ENCODE results near the gene ITPRID2. TPM values are rescaled to one million over a fixed set of nuclear protein-coding genes. Genes with fewer than 3 reads are reported as not detected.

The ITPRID2 gene
- total RNA-seq, 4 donors from 2014 or later: 20.1 to 69.2 (median 60.1) TPM

- Histone ChIP-seq H3K36me3 (no peaks in the 10 kb centered on the region), H3K9me3 (no peaks in the 10 kb centered on the region), H3K4me3 (no peak overlapping the region), H3K4me1 (no peaks in the 10 kb centered on the region), H3K27me3 (no peaks in the 10 kb centered on the region), H3K27ac (no peak overlapping the region)
- intact Hi-C loops (cut with DNase I): no loop called here
- no peak for TF ChIP-seq CTCF (IDR thresholded peaks at IDR 0.05)
- no peak for TF ChIP-seq POLR2A (IDR thresholded peaks at IDR 0.05)
- 40 to 90% methylated on average over 1 to 2 of the region's 2 CpGs for WGBS, 2 donors
- DNase-seq: no peak
These were observed 13.1 kb upstream of the ITPRID2 start for GRCh38 chr2:181878448-181878847.

DNA sequence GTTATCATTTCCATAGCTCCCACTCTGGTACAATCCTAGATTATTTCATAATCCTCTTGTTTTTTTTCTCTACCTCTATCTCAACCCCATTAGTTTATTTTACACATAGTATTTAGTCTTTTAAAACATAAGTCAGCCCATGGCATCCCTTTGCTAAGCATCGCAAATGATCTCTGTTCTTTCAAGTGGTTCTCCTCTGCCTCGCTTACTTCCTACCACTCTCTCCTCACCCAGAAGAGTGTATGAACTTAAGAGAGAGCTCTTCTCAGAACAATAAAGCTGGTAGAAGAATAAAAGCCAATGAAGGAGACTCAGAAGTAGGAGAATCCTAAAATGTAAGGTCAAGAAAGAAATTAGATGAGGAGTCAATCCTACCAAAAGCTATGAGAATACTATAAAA, 12.2 kb upstream of the ITPRID2 start:
- Histone ChIP-seq H3K4me3 (no peak overlapping the region), H3K36me3 (no peaks in the 10 kb centered on the region), H3K27ac (no peak overlapping the region), H3K9me3 (no peaks in the 10 kb centered on the region), H3K4me1 (no peaks in the 10 kb centered on the region), H3K27me3 (no peaks in the 10 kb centered on the region)
- 47 to 88% methylated on average over 2 of the region's 2 CpGs for WGBS, 2 donors
- TF ChIP-seq POLR2A (IDR thresholded peaks at IDR 0.05): no peak
- no peak for TF ChIP-seq CTCF (IDR thresholded peaks at IDR 0.05)
- intact Hi-C loops (cut with DNase I): no loop called here
- no peak for DNase-seq

GRCh38 chr2:181882246-181883020, 9.1 kb upstream of the ITPRID2 start:
- 82 to 85% methylated on average over 4 of the region's 4 CpGs for WGBS, 2 donors
- intact Hi-C loops (cut with DNase I): no loop called here
- H3K27me3 ChIP-seq: no peaks in the 10 kb centered on the region
- peaks cover 0 to 16% (median 0%) of the 10 kb centered on the region in 3 donors for H3K4me1 ChIP-seq
- no peak overlapping the region for H3K4me3 ChIP-seq
- no peak for DNase-seq
- no peak for TF ChIP-seq CTCF (IDR thresholded peaks at IDR 0.05)
- no peak for TF ChIP-seq POLR2A (IDR thresholded peaks at IDR 0.05)
- no peaks in the 10 kb centered on the region for H3K9me3 ChIP-seq
- no peaks in the 10 kb centered on the region for H3K36me3 ChIP-seq
- H3K27ac ChIP-seq: no peak overlapping the region

GRCh38 chr2:181884601-181885000, 6.9 kb upstream of the ITPRID2 start:
- H3K4me3 ChIP-seq: no peak overlapping the region
- no peaks in the 10 kb centered on the region for H3K9me3 ChIP-seq
- 75 to 79% methylated on average over 1 of the region's 1 CpG for WGBS, 2 donors
- no peak overlapping the region for H3K27ac ChIP-seq
- TF ChIP-seq CTCF (IDR thresholded peaks at IDR 0.05) (no peak), POLR2A (IDR thresholded peaks at IDR 0.05) (no peak)
- H3K27me3 ChIP-seq: no peaks in the 10 kb centered on the region
- DNase-seq: no peak
- H3K4me1 ChIP-seq: peaks cover 0 to 16% (median 0%) of the 10 kb centered on the region in 3 donors
- no peaks in the 10 kb centered on the region for H3K36me3 ChIP-seq
- intact Hi-C loops (cut with DNase I): no loop called here

DNA sequence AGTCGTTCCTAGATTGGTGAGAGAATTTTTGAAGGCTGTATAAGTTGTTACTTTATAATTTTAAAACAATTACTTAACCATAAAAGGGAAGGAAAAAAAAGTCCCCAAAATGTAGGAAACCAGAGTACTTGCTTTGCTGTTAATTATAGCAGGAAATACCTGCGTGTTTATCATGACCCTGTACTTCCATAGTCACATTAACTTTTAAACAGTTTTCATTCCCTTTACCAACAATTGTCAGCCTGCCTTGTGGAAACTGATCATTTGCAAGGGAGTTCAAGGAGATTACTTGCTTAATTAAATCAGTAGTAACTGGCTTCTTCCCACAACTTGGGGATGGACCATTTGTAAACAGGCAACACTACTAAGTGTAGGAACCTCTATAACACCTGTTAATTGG, 6.4 kb upstream of the ITPRID2 start:
- DNase-seq: no peak
- no peak overlapping the region for H3K4me3 ChIP-seq
- intact Hi-C loops (cut with DNase I): no loop called here
- no peaks in the 10 kb centered on the region for H3K36me3 ChIP-seq
- no peak for TF ChIP-seq CTCF (IDR thresholded peaks at IDR 0.05)
- no peak for TF ChIP-seq POLR2A (IDR thresholded peaks at IDR 0.05)
- H3K4me1 ChIP-seq: peaks cover 0 to 16% (median 0%) of the 10 kb centered on the region in 3 donors
- no peak overlapping the region for H3K27ac ChIP-seq
- no peaks in the 10 kb centered on the region for H3K9me3 ChIP-seq
- WGBS, 2 donors: 62 to 71% methylated on average over 2 of the region's 2 CpGs
- H3K27me3 ChIP-seq: no peaks in the 10 kb centered on the region
